Measurements from ENCODE around the gene SEC14L1.

The SEC14L1 gene

DNA sequence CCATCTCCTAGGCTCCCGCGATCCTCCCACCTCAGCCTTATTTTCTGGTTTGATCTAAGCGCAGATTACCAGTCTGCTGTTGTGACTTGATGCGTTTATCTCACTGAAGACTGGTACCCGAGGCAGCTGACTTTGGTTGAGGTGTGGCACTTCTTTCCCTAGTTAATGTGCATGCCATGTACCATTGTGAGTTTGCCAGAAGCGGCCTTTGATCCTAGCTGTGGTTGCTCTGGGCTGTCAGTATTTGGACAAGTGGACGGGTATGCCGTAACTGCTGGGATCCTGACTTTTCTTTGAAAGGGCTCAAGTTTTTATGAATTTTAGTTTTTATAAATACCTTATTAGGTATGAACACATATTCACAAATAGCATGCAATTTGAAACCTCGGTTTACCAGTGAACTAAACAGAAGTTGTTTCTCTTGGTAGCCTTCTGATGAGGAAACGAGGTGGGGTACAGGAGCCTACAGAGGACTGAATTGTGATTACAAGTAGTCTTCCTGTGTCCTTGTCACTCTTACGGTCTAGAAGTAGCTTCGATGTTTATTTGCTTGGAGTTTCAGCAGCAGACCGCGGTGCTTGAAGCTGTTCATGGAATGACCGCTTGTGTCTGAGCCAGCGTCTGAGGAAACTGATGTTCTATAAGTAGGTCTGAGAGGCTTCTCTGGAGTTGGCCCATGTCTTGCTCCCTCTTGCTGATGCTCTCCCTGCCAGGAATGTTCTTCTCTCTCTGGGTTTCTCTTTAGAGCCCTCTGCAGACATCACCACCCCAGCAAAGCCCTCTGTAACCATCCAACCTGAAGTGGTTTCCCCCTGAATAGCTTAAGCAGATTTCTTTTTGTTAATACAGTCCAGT, 40.0 kb downstream of the SEC14L1 start:
- peaks cover 2% of the 10 kb centered on the region for H3K79me2 ChIP-seq (ENCODE audit: control insufficient read depth, insufficient read depth, low read length, poor library complexity)
- no peaks in the 10 kb centered on the region for H3K27me3 ChIP-seq (ENCODE audit: insufficient read depth, low read length)
- no peak overlapping the region for H4K12ac ChIP-seq (ENCODE audit: low read depth, low read length)
- H3K9ac ChIP-seq (ENCODE audit: low read length): no peak overlapping the region
- H3K79me1 ChIP-seq (ENCODE audit: low read length): no peaks in the 10 kb centered on the region
- H3K4ac ChIP-seq (ENCODE audit: low read depth, low read length): no peak overlapping the region
- H3K4me1 ChIP-seq (ENCODE audit: control insufficient read depth in 1 of 2, insufficient read depth in 2 of 2, low read length in 2 of 2): peaks cover 4 to 9% of the 10 kb centered on the region in 2 experiments
- H2AFZ ChIP-seq (ENCODE audit: insufficient read depth, low read length, poor library complexity): no peak overlapping the region
- no peak overlapping the region for H3K4me2 ChIP-seq (ENCODE audit: low read length)
- H2BK120ac ChIP-seq (ENCODE audit: insufficient read depth, low read length, poor library complexity): no peak overlapping the region
- H3K4me3 ChIP-seq (ENCODE audit: low read depth, low read length): no peak overlapping the region
- H4K8ac ChIP-seq (ENCODE audit: low read depth, low read length): no peak overlapping the region
- H3K23ac ChIP-seq (ENCODE audit: low read length): no peak overlapping the region
- H2AK5ac ChIP-seq (ENCODE audit: low read length): no peak overlapping the region
- H3K9me3 ChIP-seq (ENCODE audit: insufficient read depth, low read depth, low read length): no peaks in the 10 kb centered on the region
- H3K14ac ChIP-seq (ENCODE audit: low read length): no peak overlapping the region
- no peak for DNase-seq
- H4K91ac ChIP-seq (ENCODE audit: low read depth, low read length): no peak overlapping the region
- no peak overlapping the region for H2BK12ac ChIP-seq (ENCODE audit: low read length)
- no CpG with 5 or more reads among the region's 16 CpGs for WGBS (ENCODE audit: extremely low coverage, insufficient coverage, insufficient read length)
- no peak overlapping the region for H3K27ac ChIP-seq (ENCODE audit: low read depth, low read length)
- H3K36me3 ChIP-seq (ENCODE audit: control insufficient read depth in 1 of 2, insufficient read depth in 2 of 2, low read length in 2 of 2): no peaks in the 10 kb centered on the region
- H3K18ac ChIP-seq (ENCODE audit: low read length): peak overlapping the region; percentile 25
- no peak overlapping the region for H2BK5ac ChIP-seq (ENCODE audit: low read depth, low read length, poor library complexity)

- no peaks in the 10 kb centered on the region for H3K79me1 ChIP-seq (ENCODE audit: low read length)
These were observed 41.7 kb downstream of the SEC14L1 start for GRCh38 chr17:77182205-77183172.

GRCh38 chr17:77184474-77184873, 43.7 kb downstream of the SEC14L1 start:
- no peak overlapping the region for H3K4ac ChIP-seq (ENCODE audit: low read depth, low read length)
- no peaks in the 10 kb centered on the region for H3K79me1 ChIP-seq (ENCODE audit: low read length)
- H3K27me3 ChIP-seq (ENCODE audit: insufficient read depth, low read length): no peaks in the 10 kb centered on the region
- H2BK120ac ChIP-seq (ENCODE audit: insufficient read depth, low read length, poor library complexity): no peak overlapping the region
- peaks cover 8% of the 10 kb centered on the region in 2 experiments for H3K4me1 ChIP-seq (ENCODE audit: control insufficient read depth in 1 of 2, insufficient read depth in 2 of 2, low read length in 2 of 2)
- H3K27ac ChIP-seq (ENCODE audit: low read depth, low read length): no peak overlapping the region
- H3K4me2 ChIP-seq (ENCODE audit: low read length): no peak overlapping the region
- WGBS (ENCODE audit: extremely low coverage, insufficient coverage, insufficient read length): no CpG with 5 or more reads among the region's 4 CpGs
- no peak overlapping the region for H4K8ac ChIP-seq (ENCODE audit: low read depth, low read length)
- peak in 1 of 2 donors; percentile 7 for DNase-seq
- no peak overlapping the region for H3K4me3 ChIP-seq (ENCODE audit: low read depth, low read length)
- no peak overlapping the region for H4K91ac ChIP-seq (ENCODE audit: low read depth, low read length)
- peaks cover 2% of the 10 kb centered on the region for H3K9me3 ChIP-seq (ENCODE audit: insufficient read depth, low read depth, low read length)
- H4K12ac ChIP-seq (ENCODE audit: low read depth, low read length): no peak overlapping the region
- H3K36me3 ChIP-seq (ENCODE audit: control insufficient read depth in 1 of 2, insufficient read depth in 2 of 2, low read length in 2 of 2): no peaks in the 10 kb centered on the region
- H2BK5ac ChIP-seq (ENCODE audit: low read depth, low read length, poor library complexity): no peak overlapping the region
- no peak overlapping the region for H2BK12ac ChIP-seq (ENCODE audit: low read length)
- no peak overlapping the region for H3K23ac ChIP-seq (ENCODE audit: low read length)
- H2AK5ac ChIP-seq (ENCODE audit: low read length): no peak overlapping the region
- H2AFZ ChIP-seq (ENCODE audit: insufficient read depth, low read length, poor library complexity): no peak overlapping the region
- H3K79me2 ChIP-seq (ENCODE audit: control insufficient read depth, insufficient read depth, low read length, poor library complexity): peaks cover 3% of the 10 kb centered on the region
- H3K14ac ChIP-seq (ENCODE audit: low read length): no peak overlapping the region
- H3K9ac ChIP-seq (ENCODE audit: low read length): no peak overlapping the region
- no peak overlapping the region for H3K18ac ChIP-seq (ENCODE audit: low read length)

More at GRCh38 chr17:77182205-77183172, 41.7 kb downstream of the SEC14L1 start:
- H4K8ac ChIP-seq (ENCODE audit: low read depth, low read length): no peak overlapping the region
- peaks cover 3% of the 10 kb centered on the region for H3K79me2 ChIP-seq (ENCODE audit: control insufficient read depth, insufficient read depth, low read length, poor library complexity)
- no CpG with 5 or more reads among the region's 16 CpGs for WGBS (ENCODE audit: extremely low coverage, insufficient coverage, insufficient read length)
- H2AK5ac ChIP-seq (ENCODE audit: low read length): no peak overlapping the region
- no peak overlapping the region for H2BK120ac ChIP-seq (ENCODE audit: insufficient read depth, low read length, poor library complexity)
- H3K4me2 ChIP-seq (ENCODE audit: low read length): no peak overlapping the region
- no peak overlapping the region for H3K14ac ChIP-seq (ENCODE audit: low read length)
- no peak overlapping the region for H3K4ac ChIP-seq (ENCODE audit: low read depth, low read length)
- no peak overlapping the region for H3K23ac ChIP-seq (ENCODE audit: low read length)
- H3K27ac ChIP-seq (ENCODE audit: low read depth, low read length): no peak overlapping the region
- peaks cover 8% of the 10 kb centered on the region in 2 experiments for H3K4me1 ChIP-seq (ENCODE audit: control insufficient read depth in 1 of 2, insufficient read depth in 2 of 2, low read length in 2 of 2)
- H3K36me3 ChIP-seq (ENCODE audit: control insufficient read depth in 1 of 2, insufficient read depth in 2 of 2, low read length in 2 of 2): no peaks in the 10 kb centered on the region
- no peak overlapping the region for H2BK5ac ChIP-seq (ENCODE audit: low read depth, low read length, poor library complexity)
- no peak overlapping the region for H2AFZ ChIP-seq (ENCODE audit: insufficient read depth, low read length, poor library complexity)
- no peak overlapping the region for H3K4me3 ChIP-seq (ENCODE audit: low read depth, low read length)
- H2BK12ac ChIP-seq (ENCODE audit: low read length): no peak overlapping the region
- H3K18ac ChIP-seq (ENCODE audit: low read length): peak overlapping the region; percentile 56
- no peak overlapping the region for H4K91ac ChIP-seq (ENCODE audit: low read depth, low read length)
- no peak overlapping the region for H3K9ac ChIP-seq (ENCODE audit: low read length)
- no peak overlapping the region for H4K12ac ChIP-seq (ENCODE audit: low read depth, low read length)
- H3K9me3 ChIP-seq (ENCODE audit: insufficient read depth, low read depth, low read length): peaks cover 2% of the 10 kb centered on the region
- DNase-seq: no peak
- no peaks in the 10 kb centered on the region for H3K27me3 ChIP-seq (ENCODE audit: insufficient read depth, low read length)

DNA sequence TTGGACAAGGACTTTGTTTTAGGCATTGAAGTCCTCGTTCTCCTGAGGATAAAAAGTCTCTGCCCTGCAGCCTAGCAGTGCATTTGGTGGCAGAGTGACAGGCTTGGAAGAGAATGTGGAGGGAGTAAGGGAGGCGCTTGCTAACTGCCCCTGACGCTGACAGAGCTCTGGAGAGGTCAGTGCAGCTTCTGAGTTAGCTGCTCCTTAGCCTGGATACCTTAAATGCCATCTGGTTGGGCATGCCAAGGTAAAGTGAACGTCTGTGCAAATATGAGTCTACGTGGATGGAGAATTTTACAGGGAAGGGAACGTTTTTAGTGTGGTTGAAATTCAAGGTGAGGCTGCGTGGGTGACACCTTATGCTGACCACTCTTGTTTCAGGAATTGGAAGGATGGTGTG, 44.4 kb downstream of the SEC14L1 start:
- no CpG with 5 or more reads among the region's 7 CpGs for WGBS (ENCODE audit: extremely low coverage, insufficient coverage, insufficient read length)
- H3K9ac ChIP-seq (ENCODE audit: low read length): no peak overlapping the region

More for the DNA sequence above, 44.4 kb downstream of the SEC14L1 start:
- no peak overlapping the region for H3K23ac ChIP-seq (ENCODE audit: low read length)
- H4K12ac ChIP-seq (ENCODE audit: low read depth, low read length): no peak overlapping the region
- no peak overlapping the region for H4K91ac ChIP-seq (ENCODE audit: low read depth, low read length)
- no peaks in the 10 kb centered on the region for H3K79me1 ChIP-seq (ENCODE audit: low read length)
- no peak overlapping the region for H3K27ac ChIP-seq (ENCODE audit: low read depth, low read length)
- H2BK120ac ChIP-seq (ENCODE audit: insufficient read depth, low read length, poor library complexity): no peak overlapping the region
- peaks cover 2% of the 10 kb centered on the region for H3K9me3 ChIP-seq (ENCODE audit: insufficient read depth, low read depth, low read length)
- H3K36me3 ChIP-seq (ENCODE audit: control insufficient read depth in 1 of 2, insufficient read depth in 2 of 2, low read length in 2 of 2): no peaks in the 10 kb centered on the region
- H2AK5ac ChIP-seq (ENCODE audit: low read length): no peak overlapping the region
- no peak overlapping the region for H4K8ac ChIP-seq (ENCODE audit: low read depth, low read length)
- H3K4ac ChIP-seq (ENCODE audit: low read depth, low read length): no peak overlapping the region
- H3K14ac ChIP-seq (ENCODE audit: low read length): no peak overlapping the region
- H3K79me2 ChIP-seq (ENCODE audit: control insufficient read depth, insufficient read depth, low read length, poor library complexity): peaks cover 3% of the 10 kb centered on the region
- DNase-seq: peak in 1 of 2 donors; percentile 13
- no peak overlapping the region for H2AFZ ChIP-seq (ENCODE audit: insufficient read depth, low read length, poor library complexity)
- peak overlapping the region; percentile 71 for H3K18ac ChIP-seq (ENCODE audit: low read length)
- no peak overlapping the region for H2BK12ac ChIP-seq (ENCODE audit: low read length)
- H3K4me2 ChIP-seq (ENCODE audit: low read length): no peak overlapping the region
- H3K4me1 ChIP-seq (ENCODE audit: control insufficient read depth in 1 of 2, insufficient read depth in 2 of 2, low read length in 2 of 2): peaks cover 8% of the 10 kb centered on the region in 2 experiments
- no peaks in the 10 kb centered on the region for H3K27me3 ChIP-seq (ENCODE audit: insufficient read depth, low read length)
- H3K4me3 ChIP-seq (ENCODE audit: low read depth, low read length): no peak overlapping the region
- H2BK5ac ChIP-seq (ENCODE audit: low read depth, low read length, poor library complexity): no peak overlapping the region

Measured in trophoblast cell (in vitro differentiated cells and primary cell).